ENCODE data around the gene TENT5A. TPM values are rescaled to one million over a fixed set of nuclear protein-coding genes. Genes with fewer than 3 reads are reported as not detected.

Gene TENT5A
- total RNA-seq, 1 donor from 2014 or later = 9.2 TPM

GRCh38 chr6:81770381-81770780 is 17.9 kb upstream of the TENT5A start:
- no peak for FAIRE-seq
- Histone ChIP-seq H3K4me3 (ENCODE audit: low read depth, low read length) (no peak overlapping the region), H3K36me3 (ENCODE audit: control insufficient read depth, insufficient read depth, low read length) (no peaks in the 10 kb centered on the region), H3K27me3 (ENCODE audit: control insufficient read depth, insufficient read depth, low read length) (no peaks in the 10 kb centered on the region)
- TF ChIP-seq CTCF (IDR thresholded peaks at IDR 0.05; ENCODE audit: insufficient read depth, low read length, severe bottlenecking) = no peak
- no peak for DNase-seq (ENCODE audit: low read depth)

- no peak for FAIRE-seq
Measured at GRCh38 chr6:81769824-81770223, 17.3 kb upstream of the TENT5A start.

GRCh38 chr6:81768150-81768942 is 15.9 kb upstream of the TENT5A start:
- no peak for FAIRE-seq
- Histone ChIP-seq H3K27me3 (ENCODE audit: control insufficient read depth, insufficient read depth, low read length) (no peaks in the 10 kb centered on the region), H3K36me3 (ENCODE audit: control insufficient read depth, insufficient read depth, low read length) (no peaks in the 10 kb centered on the region), H3K4me3 (ENCODE audit: low read depth, low read length) (no peak overlapping the region)
- no peak for TF ChIP-seq CTCF (IDR thresholded peaks at IDR 0.05; ENCODE audit: insufficient read depth, low read length, severe bottlenecking)
- no peak for DNase-seq (ENCODE audit: low read depth)

More at GRCh38 chr6:81769824-81770223, 17.3 kb upstream of the TENT5A start:
- Histone ChIP-seq H3K27me3 (ENCODE audit: control insufficient read depth, insufficient read depth, low read length) (no peaks in the 10 kb centered on the region), H3K36me3 (ENCODE audit: control insufficient read depth, insufficient read depth, low read length) (no peaks in the 10 kb centered on the region), H3K4me3 (ENCODE audit: low read depth, low read length) (no peak overlapping the region)
- DNase-seq (ENCODE audit: low read depth) = peak; percentile 88
- TF ChIP-seq CTCF (IDR thresholded peaks at IDR 0.05; ENCODE audit: insufficient read depth, low read length, severe bottlenecking) = no peak

- H3K36me3 ChIP-seq (ENCODE audit: control insufficient read depth, insufficient read depth, low read length) = no peaks in the 10 kb centered on the region
- TF ChIP-seq CTCF (IDR thresholded peaks at IDR 0.05; ENCODE audit: insufficient read depth, low read length, severe bottlenecking) = no peak
- DNase-seq (ENCODE audit: low read depth) = no peak
- H3K4me3 ChIP-seq (ENCODE audit: low read depth, low read length) = no peak overlapping the region
- no peaks in the 10 kb centered on the region for H3K27me3 ChIP-seq (ENCODE audit: control insufficient read depth, insufficient read depth, low read length)
- no peak for FAIRE-seq
Measured at GRCh38 chr6:81767163-81767891, 14.8 kb upstream of the TENT5A start.

- Histone ChIP-seq H3K36me3 (ENCODE audit: control insufficient read depth, insufficient read depth, low read length) (no peaks in the 10 kb centered on the region), H3K27me3 (ENCODE audit: control insufficient read depth, insufficient read depth, low read length) (no peaks in the 10 kb centered on the region), H3K4me3 (ENCODE audit: low read depth, low read length) (no peak overlapping the region)
- no peak for TF ChIP-seq CTCF (IDR thresholded peaks at IDR 0.05; ENCODE audit: insufficient read depth, low read length, severe bottlenecking)
- FAIRE-seq = no peak
- peak; percentile 64 for DNase-seq (ENCODE audit: low read depth)
Measured at GRCh38 chr6:81766482-81767069, 14.1 kb upstream of the TENT5A start.
